ENCODE results near the gene AWAT1.

Gene AWAT1

DNA sequence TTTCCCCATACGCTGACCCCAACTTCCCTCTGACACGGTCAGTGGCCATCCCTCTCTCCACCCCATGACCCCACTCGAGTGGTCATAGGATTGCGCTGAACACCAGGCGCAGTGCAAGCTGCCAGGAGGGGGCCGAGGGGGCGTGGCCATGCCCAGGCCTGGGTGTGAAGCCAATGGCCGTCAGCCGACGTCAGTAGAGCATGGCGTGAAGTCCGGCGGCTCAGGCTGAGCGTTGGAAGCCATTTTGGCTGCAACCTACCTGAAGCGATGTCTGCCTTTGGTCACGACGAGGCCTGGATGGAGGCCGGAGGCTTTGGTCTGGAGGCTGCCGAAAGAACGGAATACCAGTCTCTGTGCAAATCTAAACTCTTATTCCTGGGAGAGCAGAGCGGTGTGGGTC, 47.5 kb downstream of the AWAT1 start, which contains the start of gene RAB41:
Gene RAB41 (plus strand): TSS at position 222 of the 400 bp plus-strand sequence. CDS start 46 bp downstream, at position 268.
- TF ChIP-seq, protein P1, sequence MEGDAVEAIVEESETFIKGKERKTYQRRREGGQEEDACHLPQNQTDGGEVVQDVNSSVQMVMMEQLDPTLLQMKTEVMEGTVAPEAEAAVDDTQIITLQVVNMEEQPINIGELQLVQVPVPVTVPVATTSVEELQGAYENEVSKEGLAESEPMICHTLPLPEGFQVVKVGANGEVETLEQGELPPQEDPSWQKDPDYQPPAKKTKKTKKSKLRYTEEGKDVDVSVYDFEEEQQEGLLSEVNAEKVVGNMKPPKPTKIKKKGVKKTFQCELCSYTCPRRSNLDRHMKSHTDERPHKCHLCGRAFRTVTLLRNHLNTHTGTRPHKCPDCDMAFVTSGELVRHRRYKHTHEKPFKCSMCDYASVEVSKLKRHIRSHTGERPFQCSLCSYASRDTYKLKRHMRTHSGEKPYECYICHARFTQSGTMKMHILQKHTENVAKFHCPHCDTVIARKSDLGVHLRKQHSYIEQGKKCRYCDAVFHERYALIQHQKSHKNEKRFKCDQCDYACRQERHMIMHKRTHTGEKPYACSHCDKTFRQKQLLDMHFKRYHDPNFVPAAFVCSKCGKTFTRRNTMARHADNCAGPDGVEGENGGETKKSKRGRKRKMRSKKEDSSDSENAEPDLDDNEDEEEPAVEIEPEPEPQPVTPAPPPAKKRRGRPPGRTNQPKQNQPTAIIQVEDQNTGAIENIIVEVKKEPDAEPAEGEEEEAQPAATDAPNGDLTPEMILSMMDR (IDR thresholded peaks at IDR 0.05; ENCODE audit: control insufficient read depth, extremely low read depth, insufficient read depth) = no peak
- DNase-seq (ENCODE audit: low read depth) = no peak

DNA sequence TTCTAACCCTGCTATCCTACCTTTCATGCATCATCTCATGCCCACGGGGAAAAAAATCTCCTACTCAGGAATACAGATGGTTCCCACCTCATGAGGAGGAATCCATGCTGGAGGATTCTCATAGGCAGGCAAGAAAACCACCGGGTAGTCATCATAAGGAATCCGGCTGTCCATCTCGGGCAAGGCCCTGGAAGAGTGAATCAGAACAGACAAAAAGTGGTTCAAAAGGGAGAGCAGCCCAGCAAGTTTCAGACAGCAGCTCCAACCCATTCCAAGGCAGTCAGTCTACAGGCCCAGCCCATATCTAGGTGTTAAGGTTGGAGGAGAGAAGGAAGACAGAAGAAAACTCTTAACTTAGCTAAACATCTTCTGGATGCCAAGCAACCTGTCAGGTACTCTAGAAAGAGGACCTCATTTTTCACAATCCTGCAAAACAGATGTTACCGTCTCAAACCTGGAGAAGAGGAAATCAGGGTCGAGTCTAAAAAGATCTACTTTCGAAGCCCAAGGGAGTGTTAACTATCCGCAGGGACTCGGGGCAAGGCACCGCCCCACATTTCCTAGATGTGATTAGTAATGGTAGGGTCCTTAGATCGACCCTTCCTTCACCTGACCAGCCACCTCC, 54.8 kb downstream of the AWAT1 start:
- no peak for DNase-seq (ENCODE audit: low read depth)
- TF ChIP-seq, protein P1 (IDR thresholded peaks at IDR 0.05; ENCODE audit: control insufficient read depth, extremely low read depth, insufficient read depth) = no peak
- H3K4me3 ChIP-seq (ENCODE audit: low read depth, low read length) = peak overlapping the region; percentile 79

More for the DNA sequence above, 47.5 kb downstream of the AWAT1 start, which contains the start of gene RAB41:
- H3K4me3 ChIP-seq (ENCODE audit: low read depth, low read length) = no peak within 1 kb of the TSS

All from LNCaP clone FGC (cell line).